Measurements from ENCODE around the gene EML6. TPM values are rescaled to one million over a fixed set of nuclear protein-coding genes. Genes with fewer than 3 reads are reported as not detected.

The EML6 gene
- total RNA-seq, 2 donors from 2014 or later: 0.96 to 2.0 TPM

DNA sequence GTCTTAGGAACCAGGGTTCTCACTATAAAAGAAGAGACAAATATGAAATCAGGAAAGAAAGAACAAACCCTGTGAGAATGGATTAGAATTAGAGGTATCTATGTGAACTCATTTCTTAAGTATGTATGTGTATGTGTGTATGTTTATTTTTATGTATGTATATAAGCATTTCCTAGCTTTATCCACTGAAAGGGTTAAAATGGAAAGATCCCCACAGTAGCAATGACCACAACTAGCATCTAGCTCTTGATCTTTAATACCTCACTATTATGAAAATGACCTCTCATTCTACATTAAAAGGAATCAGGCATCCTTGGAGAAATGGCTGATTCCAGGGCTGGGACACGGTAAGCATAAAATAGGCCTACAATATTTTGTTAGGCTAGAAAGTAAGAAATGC is 295.2 kb downstream of the EML6 start:
- H3K36me3 Mint-ChIP-seq (ENCODE audit: insufficient read depth in 2 of 2): peaks cover 0 to 15% of the 10 kb centered on the region in 2 donors
- peaks cover 2% of the 10 kb centered on the region for H3K4me1 Mint-ChIP-seq (ENCODE audit: low read depth)
- no peak overlapping the region for H3K4me3 Mint-ChIP-seq
- H3K27ac Mint-ChIP-seq: peak overlapping the region; percentile 21
- no peaks in the 10 kb centered on the region for H3K9me3 Mint-ChIP-seq
- ATAC-seq (replicated peaks in 1 of 2): no peak
- H3K27me3 Mint-ChIP-seq (ENCODE audit: low read depth): no peaks in the 10 kb centered on the region
- DNase-seq: no peak

- H3K9me3 Mint-ChIP-seq: no peaks in the 10 kb centered on the region
- peaks cover 0 to 15% of the 10 kb centered on the region in 2 donors for H3K36me3 Mint-ChIP-seq (ENCODE audit: insufficient read depth in 2 of 2)
- no peak overlapping the region for H3K4me3 Mint-ChIP-seq
- no peaks in the 10 kb centered on the region for H3K27me3 Mint-ChIP-seq (ENCODE audit: low read depth)
- DNase-seq (no peak), ATAC-seq (replicated peaks in 1 of 2) (no peak)
- no peaks in the 10 kb centered on the region for H3K4me1 Mint-ChIP-seq (ENCODE audit: low read depth)
- H3K27ac Mint-ChIP-seq: no peak overlapping the region
Measured at GRCh38 chr2:55019526-55020258, 296.2 kb downstream of the EML6 start.
